ENCODE results near the gene AQP12B.

Gene AQP12B

DNA sequence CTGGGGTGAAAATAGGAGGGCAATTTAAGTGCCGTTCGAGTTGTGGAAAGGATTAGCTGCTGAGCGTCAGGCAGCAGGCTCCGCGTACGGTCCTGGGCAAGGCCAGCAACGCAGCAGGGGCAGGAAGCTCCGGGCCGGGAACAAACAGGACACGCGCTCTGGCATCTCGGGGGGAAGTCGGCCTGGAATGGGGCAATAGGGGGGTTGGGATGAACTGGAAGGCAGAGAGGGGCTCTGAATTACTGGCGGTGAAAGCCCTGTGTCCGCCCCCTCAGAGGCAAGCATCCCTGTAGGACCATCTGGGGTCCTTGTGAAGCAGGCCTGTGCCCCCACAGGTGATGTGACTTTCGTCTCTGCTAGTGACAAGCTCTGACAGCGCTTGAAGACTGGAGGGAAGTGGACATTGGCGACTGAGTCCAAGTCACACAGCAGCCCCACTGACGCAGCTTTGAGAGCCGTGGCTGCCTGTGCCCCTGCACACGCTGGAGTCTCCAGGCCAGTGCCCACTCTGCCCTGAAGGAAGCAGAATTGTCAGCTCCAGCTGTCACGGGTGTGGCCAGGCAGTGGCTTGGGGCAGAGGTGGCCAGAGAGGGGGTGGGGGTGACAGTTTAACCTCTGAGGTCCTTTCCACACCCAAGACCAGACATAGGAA lies 35.1 kb downstream of the AQP12B start:
- no peak for DNase-seq (ENCODE audit: low read depth)

DNA sequence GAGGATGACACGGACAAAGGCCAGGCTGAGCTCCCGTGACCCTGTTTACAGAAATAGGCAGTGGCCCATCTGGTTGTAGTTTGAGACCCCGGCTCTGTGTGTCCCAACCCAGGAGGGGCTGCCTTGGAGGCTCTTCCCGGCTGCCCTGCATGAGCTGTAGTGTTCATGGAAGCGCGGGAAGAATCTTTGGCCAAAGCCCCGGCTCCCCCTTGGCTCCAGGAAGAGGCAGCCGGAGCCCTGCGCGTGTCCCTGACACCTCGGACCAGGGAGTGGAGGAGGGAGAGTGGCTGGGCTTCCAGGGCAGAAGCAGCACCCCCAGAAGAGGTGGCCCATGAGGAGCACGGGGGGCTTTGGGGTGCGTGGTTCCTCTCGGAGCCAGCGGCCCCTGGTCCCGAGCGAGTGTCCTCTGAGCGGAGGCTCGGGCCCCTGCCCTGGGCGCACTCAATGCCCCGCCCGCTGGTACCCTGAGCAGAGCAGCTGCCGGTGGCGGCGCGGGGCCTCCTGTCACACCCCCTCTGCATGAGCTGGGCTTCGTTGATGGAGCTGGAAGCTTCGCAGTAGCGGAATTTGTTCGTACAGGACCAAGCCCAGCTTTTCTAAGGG lies 35.7 kb downstream of the AQP12B start:
- no peak for DNase-seq (ENCODE audit: low read depth)

DNA sequence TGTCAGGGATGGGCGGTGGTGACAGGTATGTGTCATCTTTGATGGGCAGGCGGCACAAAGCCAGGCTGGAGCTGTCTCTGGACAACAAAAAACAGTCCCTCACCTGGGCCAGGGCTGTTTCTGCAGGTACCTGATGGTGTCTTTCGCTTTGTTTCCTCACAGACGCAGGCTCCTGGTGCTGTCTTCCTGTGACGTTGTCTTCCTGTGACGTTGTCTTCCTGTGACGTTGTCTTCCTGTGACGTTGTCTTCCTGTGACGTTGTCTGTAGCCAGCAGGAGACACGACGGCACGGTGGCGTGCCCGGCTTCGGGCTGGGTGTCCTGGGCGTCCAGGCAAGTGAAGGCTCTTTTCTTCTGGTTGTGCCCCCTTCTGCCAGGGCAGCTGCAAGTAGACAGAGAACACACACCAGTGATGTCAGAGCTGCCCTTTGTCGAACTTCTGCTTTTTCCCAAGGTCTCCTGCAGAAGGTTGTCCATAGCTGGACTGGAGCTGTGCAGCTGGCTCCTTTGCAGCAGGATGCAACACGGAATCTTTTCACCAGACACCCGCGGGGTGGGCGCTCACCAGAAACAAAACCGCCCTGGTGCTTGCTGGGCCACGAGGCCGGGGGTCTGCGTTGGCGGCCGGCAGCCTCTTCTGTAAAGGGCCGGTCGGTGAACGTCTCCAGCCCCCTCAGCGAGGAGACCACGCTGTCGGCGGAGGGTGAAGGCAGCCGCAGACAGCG lies 36.3 kb downstream of the AQP12B start:
- DNase-seq (ENCODE audit: low read depth): no peak

DNA sequence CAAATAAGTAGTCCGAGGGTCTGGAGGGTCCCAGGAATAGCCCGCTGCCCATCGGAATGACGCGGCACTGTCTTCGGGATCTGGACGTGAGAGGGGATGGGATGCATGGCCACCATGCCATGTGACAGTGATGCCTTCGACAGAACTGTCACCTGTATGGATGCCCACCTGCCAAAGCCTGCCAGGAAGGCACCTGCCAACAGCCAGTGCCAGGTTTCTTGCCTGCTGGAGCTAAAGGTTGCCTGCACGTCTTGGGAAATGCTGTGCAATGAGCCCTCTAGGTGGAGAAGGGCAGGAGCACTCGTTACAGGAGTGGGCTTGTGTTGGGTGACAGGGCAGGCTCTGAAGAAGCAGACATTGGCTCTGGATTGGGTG lies 36.9 kb downstream of the AQP12B start:
- DNase-seq (ENCODE audit: low read depth): no peak

DNA sequence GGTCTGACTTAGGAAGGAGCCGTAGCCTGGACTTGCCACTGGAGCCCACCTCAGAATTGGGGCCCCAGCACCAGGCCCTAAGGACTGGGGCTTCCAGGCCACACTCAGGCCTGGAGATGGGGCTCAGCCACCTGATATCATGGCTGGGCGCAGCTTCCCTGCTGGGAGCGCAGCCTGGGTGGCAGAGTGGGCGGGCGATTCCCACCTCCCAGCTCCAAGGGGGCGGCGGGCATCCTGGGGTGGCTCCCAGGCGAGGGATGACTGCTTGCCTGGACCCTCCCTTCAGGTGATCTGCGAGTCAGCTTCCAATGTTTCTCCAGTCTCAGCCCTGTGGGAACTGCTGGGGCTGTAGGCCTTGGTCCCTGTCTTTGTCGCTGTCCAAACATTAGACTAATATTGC lies 37.3 kb downstream of the AQP12B start:
- DNase-seq (ENCODE audit: low read depth): no peak

DNA sequence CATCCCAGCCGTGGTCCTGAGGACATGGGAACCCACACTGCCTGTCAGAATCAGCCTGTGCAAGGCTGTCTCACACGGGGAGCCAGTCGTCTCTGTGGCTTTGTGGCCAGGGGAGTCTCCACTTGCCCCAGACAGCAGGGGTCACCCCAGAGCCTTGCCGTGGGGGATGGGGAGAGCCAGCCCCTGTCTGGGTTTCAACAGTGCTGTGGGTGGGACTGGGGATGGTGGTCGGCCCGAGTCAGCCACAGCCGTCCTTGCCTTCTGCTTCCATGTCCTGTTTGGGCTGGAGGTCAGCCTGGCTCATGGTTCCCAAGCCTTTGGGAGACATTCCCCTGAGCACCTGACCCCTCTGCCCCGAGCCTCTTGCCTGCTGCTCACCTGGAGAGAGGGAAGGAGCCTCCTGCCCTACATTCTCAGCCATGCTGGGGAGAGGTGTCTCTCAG lies 37.8 kb downstream of the AQP12B start:
- DNase-seq (ENCODE audit: low read depth): no peak

DNA sequence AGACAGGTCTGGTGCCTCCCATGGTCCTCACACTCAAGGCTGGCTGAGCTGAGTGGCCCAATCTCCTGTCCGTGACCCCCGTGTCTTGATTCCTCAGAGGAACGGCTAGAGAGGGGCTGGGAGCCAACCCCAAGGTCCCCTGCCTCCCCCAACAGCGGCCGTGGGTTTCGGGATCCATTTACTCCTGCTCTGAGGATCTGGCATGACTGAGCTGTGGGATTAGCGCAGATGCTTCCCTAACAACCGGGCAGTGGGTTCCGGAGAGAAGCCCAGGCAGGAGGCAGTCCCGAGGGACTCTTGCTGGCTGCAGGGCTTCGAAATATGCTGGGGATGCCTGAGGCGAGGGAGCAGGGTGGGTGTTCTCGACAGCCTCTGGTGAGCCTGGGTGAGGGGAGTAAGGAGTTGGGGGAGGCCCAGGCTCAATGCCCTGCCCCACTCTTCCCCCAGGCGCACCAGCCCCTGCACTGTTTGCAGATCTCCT lies 38.5 kb downstream of the AQP12B start:
- no peak for DNase-seq (ENCODE audit: low read depth)

DNA sequence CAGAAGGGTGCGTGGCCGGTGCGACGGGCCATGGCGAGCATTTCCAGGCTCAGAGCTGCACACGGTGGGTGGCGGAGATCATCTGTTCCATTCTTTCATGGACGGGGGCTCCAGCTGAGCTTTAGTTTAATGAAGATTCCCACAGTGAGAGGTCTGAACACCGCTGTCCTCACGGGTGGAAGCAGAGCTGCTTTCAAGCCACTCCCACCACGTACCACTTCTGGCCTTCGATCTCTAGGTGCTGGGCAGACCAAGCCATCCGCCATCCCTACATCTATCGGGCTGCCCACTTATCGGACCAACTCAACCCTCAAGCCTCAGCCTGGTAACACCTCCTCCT lies 38.9 kb downstream of the AQP12B start:
- DNase-seq (ENCODE audit: low read depth): no peak

DNA sequence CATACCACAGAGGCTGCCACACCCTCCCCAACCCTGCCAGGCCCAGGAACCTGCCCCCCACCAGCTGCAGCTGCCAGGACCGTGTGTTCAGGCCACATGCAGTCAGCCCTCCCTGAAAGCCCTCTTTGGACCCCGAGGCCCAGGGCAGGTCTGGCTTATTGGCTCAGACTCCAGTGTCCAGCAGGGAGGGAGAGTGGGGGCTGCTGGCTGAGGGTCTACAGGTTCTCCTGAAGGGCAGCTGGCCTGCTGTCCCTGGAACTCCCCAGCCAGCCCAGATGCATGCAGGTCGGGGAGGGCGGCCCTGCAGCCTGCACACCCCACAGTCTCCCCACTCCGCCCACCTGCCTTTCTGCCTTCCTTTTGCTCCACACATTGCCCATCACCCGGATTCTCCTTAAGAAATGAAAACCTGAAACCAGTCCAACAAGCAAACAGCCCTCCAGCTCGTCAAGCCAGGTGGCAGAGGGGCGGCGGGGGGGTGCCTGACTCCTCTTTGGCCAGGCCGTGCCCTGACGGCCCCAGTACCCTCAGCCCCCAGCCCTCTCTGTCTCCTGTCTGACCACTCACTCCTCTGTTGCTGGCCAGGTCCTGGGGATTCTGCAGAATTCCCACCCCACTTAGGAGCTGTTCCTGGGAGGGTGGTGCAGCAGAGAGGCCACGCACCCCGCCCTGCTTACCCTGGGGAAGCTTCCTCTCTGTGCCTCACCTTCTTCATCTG lies 39.4 kb downstream of the AQP12B start:
- DNase-seq (ENCODE audit: low read depth): no peak

DNA sequence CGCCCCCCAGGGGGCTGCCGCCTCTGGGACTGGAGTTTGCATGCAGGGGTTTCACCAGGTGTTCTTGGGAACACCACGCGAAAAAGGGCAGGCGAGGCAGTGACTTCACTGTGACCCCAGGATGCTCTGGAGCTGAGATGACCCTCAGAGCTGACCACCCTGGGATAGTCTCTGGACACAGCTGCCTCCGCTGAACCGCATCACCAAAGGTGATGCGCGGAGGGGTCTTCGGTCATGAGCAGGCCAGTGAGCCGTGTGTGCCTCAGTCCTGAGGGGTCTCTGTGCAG lies 39.9 kb downstream of the AQP12B start:
- DNase-seq (ENCODE audit: low read depth): no peak

DNA sequence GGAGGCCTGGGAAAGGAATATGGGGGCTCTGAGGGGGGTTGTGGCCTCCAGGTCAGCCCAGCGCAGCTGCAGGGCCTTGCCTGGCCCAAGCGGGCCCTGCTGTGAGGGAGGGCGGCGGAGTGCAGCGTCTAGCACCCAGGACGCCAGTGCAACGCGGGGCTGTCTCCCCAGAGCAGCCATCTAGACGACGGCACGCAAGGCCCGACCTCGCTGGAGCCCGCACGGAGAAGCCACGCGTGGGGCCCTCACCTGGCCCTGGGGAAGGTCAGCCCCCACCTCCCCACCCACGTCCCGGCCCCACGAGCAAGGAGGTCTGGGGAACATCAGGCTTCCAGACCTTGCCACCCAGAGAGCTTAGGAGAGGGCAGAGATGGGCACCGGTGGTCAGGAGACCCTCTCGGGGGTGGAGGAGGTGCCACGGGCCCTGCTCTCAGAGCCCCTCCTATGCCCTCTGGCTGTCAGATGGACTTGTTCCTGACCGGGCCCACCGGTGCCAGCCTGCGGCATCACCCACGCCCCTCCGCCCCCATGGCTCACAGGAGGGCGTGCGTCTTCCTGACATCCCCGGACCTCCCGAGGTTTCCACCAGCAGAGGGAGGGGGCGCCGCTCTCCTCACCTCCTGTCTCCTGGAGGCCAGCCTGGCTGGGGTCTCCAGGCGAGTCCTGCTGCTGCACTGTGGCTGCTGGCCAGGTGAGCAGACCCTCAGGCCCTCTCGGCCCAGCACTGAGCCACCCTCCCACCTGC lies 40.5 kb downstream of the AQP12B start:
- no peak for DNase-seq (ENCODE audit: low read depth)

DNA sequence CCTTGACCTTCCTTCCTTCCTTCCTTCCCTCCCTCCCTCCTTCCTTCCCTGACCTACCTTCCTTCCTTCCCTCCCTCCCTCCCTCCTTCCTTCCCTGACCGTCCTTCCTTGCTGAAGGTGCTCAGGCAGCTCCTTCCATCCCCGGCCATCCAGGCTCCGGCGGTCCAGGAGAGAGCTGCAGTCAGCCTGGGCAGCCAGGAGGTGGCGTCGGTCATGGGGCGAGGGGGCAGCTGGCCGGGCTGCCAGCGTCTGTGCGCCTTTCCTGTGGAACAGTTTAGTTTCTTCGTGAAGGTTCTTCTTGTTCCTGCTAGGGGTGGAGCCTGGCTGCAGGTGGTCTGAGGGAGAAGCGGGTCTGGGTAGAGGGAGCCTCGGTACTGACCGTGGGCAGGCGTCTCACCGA lies 41.7 kb downstream of the AQP12B start:
- DNase-seq (ENCODE audit: low read depth): no peak

DNA sequence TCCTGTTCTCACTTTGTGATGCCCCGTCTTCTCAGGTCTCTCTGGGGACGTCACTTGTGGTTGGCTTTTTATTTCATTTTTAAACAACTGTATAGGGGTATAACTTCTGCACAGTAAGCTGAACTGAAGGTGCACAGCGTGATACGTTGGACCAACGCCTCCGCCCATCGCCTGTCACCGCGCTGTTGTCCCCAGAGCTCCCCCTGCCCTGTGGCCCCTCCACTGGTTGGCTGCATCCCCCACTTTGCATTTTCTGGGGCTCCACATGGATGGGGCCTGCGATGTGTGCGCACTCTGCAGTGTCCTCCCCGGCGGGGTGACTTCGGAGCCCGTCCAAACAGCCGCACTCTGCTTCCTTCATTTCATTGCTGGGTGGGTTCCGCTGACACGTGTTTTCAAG lies 43.1 kb downstream of the AQP12B start:
- no peak for DNase-seq (ENCODE audit: low read depth)

DNA sequence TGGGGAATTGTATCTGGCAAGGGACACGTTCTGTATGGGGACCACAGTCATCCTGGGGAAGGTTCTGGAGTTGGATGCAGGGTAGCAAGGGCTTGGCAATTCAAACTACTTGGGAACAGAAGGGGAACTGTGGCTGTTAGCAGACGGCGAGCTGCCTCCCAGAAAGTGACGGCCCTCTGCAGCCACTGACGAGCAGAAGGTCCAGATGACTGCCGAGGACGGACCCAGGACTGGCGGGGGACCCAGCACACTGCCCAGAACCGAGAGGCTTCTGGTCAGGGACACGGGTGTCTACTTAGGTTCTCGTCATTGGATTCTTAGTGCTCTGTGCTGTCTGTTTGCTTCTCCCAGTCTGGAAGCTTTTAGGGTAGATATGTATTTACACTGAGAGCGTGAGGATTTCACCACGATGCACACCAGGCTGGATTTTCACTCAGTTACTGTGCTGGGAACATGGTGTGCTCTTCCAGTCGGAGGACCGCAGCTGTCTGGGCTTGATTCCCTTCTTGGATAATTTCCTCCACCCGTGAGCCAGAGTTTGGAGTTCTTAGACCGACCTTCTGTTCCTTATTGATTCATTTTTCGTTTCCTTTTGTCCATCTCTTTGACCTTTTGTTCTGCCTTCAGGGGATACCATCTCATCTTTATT lies 44.0 kb downstream of the AQP12B start:
- no peak for DNase-seq (ENCODE audit: low read depth)

DNA sequence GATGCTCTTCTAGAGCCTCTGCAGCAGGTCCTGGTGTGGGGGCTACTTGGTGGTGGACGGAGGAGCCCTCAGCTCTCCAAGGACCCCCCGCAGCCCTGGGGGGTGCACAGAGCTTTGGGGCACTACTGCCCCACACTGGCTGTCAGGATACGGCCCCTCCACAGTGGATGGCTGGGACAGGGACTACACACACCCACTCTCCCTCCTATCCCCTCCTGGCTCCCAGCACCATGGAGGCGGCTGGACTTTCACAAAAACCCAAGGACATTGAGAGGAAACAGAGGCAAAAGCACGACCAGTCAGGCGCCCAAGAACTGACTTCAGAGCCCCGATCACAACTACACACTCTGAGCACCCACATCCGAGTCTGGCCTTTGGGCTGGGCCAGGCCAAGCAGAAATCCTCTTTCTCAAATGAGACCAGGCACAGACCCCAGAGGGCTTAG lies 44.8 kb downstream of the AQP12B start:
- no peak for DNase-seq (ENCODE audit: low read depth)

DNA sequence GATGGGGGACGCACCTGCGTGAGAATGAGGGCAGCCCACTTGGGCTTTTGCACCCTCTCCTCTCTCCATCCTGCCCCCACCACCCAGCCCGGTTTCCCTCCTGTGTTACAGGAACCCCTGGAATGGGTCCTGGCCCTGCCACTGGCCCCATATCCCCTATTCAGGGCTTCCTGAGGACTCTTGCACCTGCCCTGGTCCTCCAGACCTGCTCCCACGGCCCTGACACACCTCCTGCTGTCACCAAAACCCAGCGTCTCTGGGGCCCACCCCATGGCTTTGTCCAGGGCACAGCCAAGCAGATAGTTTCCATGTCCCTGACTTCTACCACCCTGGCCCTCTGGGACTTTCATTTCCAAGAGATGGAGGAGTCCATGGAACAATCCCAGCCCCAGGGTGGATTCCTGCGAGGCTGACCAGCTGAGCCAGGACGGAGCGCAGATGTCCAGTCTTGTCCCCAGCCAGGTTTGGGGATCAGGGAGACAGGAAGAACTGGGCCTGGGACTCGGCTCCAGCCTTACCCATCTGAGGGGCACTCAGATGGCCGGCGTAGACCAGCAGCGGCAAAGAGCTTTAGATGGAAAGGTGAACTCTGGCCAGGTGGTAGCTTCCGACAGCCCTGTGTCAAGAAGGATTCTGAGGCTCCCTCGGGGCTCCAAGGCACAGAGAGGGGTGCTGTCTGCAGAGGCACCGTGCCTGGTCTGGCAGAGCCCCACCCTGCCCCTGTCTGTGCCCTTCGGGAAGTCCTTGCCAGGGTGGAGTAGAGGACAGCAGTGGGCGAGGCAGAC lies 45.4 kb downstream of the AQP12B start:
- no peak for DNase-seq (ENCODE audit: low read depth)

DNA sequence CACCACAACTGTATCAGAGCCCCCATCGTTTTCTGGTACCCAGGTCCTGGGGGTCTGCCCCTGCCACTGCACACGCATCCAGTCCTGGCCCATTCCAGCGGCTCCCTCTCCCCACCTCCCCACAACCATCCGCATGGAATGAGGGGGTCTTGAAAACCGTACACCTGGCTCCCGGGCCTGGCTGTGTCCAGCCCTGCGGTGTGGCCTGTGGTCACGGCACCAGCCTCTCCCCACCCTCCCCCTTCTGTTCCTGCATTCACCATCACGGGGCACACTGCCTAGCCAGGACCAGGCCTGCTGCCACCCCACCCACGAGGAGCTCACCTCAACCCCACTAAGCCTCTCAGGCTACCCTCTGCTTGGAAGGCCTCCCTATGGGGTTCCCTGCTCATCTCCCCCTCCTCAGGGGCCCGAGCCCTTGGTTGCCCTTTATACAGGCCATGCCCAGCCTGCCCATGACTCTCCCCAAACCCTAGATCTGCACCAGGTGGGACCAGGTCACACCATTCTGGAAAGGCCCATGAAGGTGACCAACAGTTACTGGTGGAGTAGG lies 46.0 kb downstream of the AQP12B start:
- DNase-seq (ENCODE audit: low read depth): no peak

DNA sequence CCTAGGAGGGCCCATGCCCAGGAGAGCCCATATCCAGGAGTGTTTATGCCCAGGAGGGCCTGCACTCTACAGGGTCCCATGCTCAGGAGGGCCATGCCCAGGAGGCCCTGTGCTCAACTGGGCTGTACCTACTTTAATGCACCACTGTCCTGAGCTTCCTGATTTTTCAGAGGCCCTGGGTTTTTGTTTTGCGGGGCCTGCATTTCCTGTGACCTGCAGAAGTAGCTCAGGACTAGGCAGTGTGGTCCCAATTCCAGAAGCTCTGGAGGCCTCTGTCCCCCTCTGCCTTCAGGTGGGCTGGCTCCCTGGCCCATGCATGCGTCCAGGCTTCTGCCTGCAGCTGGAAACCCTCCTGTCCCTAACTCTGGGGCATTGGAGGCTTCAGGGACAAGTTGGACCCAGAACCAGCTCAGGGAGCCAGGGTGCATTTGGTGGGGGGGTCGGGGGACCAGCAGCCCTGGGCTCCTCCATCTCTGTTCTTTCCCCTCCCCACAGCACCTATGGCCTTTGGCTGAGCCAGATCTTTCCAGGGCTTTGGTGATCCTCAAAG lies 46.6 kb downstream of the AQP12B start:
- DNase-seq (ENCODE audit: low read depth): no peak

DNA sequence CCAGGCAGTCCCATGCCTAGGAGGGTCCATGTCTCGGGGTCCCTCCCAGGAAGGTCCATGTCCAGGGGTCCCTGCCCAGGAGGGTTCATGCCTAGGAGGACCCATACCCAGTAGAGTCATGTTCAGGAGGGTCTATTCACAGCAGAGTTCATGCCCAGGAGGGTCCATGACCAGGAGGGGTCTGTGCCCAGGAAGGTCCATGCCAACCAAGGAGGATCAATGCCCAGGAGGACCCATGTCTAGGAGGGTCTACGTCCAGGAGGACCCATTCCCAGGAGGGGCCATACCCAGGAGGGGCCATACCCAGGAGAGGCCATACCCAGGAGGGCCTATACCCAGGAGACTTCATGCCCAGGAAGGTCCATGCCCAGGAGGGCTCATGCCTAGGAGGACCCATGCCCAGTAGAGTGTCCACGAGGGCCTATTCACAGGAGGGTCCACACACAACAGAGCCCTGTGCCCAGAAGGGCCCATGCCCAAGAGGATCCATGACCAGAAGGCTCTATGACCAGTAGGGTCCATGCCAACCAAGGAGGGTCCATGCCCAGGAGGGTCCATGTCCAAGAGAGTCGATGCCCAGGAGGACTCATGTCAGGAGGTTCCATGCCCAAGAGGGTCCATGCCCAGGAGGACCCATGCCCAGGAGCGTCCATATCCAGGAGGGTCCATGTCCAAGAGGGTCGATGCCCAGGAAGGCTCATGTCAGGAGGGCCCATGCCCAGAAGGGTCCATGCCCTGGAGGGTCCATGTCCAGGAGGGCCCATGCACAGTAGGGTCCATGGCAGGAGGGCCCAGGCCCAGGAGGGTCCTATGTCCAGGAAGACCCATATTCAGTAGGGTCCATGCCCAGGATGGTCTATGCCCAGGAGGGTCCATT lies 47.3 kb downstream of the AQP12B start:
- DNase-seq (ENCODE audit: low read depth): no peak

Measured in activated gamma-delta T cell treated with anti-CD3 and anti-CD28 coated beads, Interleukin-2, amount 50 U/mL, for 16 hours (primary cell).